Smooth muscle cell (in vitro differentiated cells): ENCODE results near the gene LRRC73. TPM values are rescaled to one million over a fixed set of nuclear protein-coding genes. Genes with fewer than 3 reads are reported as not detected.
A peak's percentile ranks its signal among the peaks of the same experiment; 100 is the strongest.
"Not testable (repeated sequence)": the region's sequence is repeated elsewhere in the genome, so short reads cannot be mapped to it uniquely, and the experiment has no call there.

Source experiments
- DNase-seq: peaks from one replicate; lab custom pipeline; 2025; ENCODE audit not compliant: unreplicated experiment; lab: John Stamatoyannopoulos, UW
- H2AFZ ChIP-seq: fragments of 200-600 bp; sonication (generic); 2 replicates; pipeline ENCODE4 v1.6.0; 2016; ENCODE audit warnings: antibody characterized with exemption, low read depth, mild to moderate bottlenecking
- H3F3A ChIP-seq: fragments of 200-600 bp; sonication (generic); 2 replicates; pipeline ENCODE4 v1.6.0; 2017; ENCODE audit warnings: antibody characterized with exemption, low read depth
- H3K27ac ChIP-seq: fragments of 200-600 bp; sonication (generic); 2 replicates; pipeline ENCODE4 v1.5.1; 2016; ENCODE audit warnings: low read depth, mild to moderate bottlenecking
- H3K27me3 ChIP-seq: fragments of 200-600 bp; sonication (generic); 2 replicates; pipeline ENCODE4 v1.6.1; 2016; ENCODE audit warnings: low read depth, mild to moderate bottlenecking
- H3K36me3 ChIP-seq: fragments of 200-600 bp; sonication (generic); 2 replicates; pipeline ENCODE4 v1.5.1; 2016; ENCODE audit warnings: low read depth
- H3K4me1 ChIP-seq: fragments of 200-600 bp; sonication (generic); 2 replicates; pipeline ENCODE4 v1.5.1; 2016; ENCODE audit warnings: low read depth
- H3K4me2 ChIP-seq: fragments of 200-600 bp; sonication (generic); 2 replicates; pipeline ENCODE4 v1.6.0; 2016; ENCODE audit warnings: mild to moderate bottlenecking
- H3K4me3 ChIP-seq: fragments of 200-600 bp; sonication (generic); 2 replicates; pipeline ENCODE4 v1.5.1; 2016; ENCODE audit warnings: mild to moderate bottlenecking
- H3K79me2 ChIP-seq: fragments of 200-600 bp; sonication (generic); 2 replicates; pipeline ENCODE4 v1.6.0; 2016; ENCODE audit warnings: low read depth, mild to moderate bottlenecking
- H3K9ac ChIP-seq: fragments of 200-600 bp; sonication (generic); 2 replicates; pipeline ENCODE4 v1.6.0; 2016; ENCODE audit warnings: low read depth
- H3K9me3 ChIP-seq: fragments of 200-600 bp; sonication (generic); replicated peaks from 2 replicates; pipeline ENCODE4 v1.5.1; 2016; ENCODE audit warnings: low read depth
- H4K20me1 ChIP-seq: fragments of 200-600 bp; sonication (generic); 2 replicates; pipeline ENCODE4 v1.6.0; 2016; ENCODE audit warnings: low read depth
- WGBS: methylation state at CpG from one replicate; pipeline ENCODE4 v1.1.7; 2016; ENCODE audit warnings: low lambda C conversion rate; 5-methylcytosine and 5-hydroxymethylcytosine counted together
- polyA plus RNA-seq: library from polyadenylated mRNA; unstranded; fragments of >200 nt; fragmentation: Nextera tagmentation; extraction: Ambion mirVana; gene quantifications from 2 replicates; pipeline ENCODE4 v1.2.1, GENCODE V29; 2016
- small RNA-seq: library from RNA; depleted of rRNA; stranded (forward); fragments of <200 nt; gene quantifications from one replicate; pipeline ENCODE3, GENCODE V24; 2014
- total RNA-seq: library from RNA; depleted of rRNA; stranded (reverse); fragments of >200 nt; gene quantifications from 2 replicates; pipeline ENCODE4 v1.2.3, GENCODE V29; 2014
- TF ChIP-seq, protein P1 (sequence below): fragments of 200-600 bp; sonication (generic); IDR thresholded peaks from 2 replicates; pipeline ENCODE4 v1.5.1; 2017; ENCODE audit warnings: borderline replicate concordance, mild to moderate bottlenecking, antibody characterized with exemption; ENCODE audit not compliant: insufficient read depth, poor library complexity, severe bottlenecking

The LRRC73 gene
- total and polyA plus RNA-seq, 2 experiments from 2014 or later = 2.1 to 2.2 TPM

DNA sequence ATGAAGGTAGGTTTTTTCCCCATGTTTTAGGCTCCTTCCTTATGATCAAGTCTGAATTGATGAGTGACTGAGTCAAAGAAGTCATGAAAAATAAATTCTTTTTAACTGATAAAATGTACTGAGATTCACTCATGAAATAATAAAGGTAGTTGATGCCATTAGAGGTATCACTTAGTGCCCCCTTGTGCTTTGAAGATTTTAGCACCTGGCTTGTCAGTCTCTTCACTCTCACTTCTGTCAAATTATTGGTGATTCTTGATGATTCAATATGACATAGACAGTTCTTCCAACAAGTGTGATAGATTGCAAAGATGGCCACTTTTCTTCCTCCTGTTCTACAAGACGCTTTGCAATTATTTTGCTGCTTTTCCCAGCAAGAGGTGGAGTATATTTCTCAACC is 50.6 kb downstream of the LRRC73 start:
- H3K9me3 ChIP-seq = no peaks in the 10 kb centered on the region
- TF ChIP-seq, protein P1, sequence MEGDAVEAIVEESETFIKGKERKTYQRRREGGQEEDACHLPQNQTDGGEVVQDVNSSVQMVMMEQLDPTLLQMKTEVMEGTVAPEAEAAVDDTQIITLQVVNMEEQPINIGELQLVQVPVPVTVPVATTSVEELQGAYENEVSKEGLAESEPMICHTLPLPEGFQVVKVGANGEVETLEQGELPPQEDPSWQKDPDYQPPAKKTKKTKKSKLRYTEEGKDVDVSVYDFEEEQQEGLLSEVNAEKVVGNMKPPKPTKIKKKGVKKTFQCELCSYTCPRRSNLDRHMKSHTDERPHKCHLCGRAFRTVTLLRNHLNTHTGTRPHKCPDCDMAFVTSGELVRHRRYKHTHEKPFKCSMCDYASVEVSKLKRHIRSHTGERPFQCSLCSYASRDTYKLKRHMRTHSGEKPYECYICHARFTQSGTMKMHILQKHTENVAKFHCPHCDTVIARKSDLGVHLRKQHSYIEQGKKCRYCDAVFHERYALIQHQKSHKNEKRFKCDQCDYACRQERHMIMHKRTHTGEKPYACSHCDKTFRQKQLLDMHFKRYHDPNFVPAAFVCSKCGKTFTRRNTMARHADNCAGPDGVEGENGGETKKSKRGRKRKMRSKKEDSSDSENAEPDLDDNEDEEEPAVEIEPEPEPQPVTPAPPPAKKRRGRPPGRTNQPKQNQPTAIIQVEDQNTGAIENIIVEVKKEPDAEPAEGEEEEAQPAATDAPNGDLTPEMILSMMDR = no peak
- no peak overlapping the region for H3K27ac ChIP-seq
- no peaks in the 10 kb centered on the region for H3K36me3 ChIP-seq
- H2AFZ ChIP-seq = no peak overlapping the region
- H3K79me2 ChIP-seq = no peaks in the 10 kb centered on the region
- no peak overlapping the region for H3K4me3 ChIP-seq
- peaks cover 9% of the 10 kb centered on the region for H3K27me3 ChIP-seq
- H3K4me2 ChIP-seq = no peak overlapping the region
- 84% methylated on average over 1 of the region's 1 CpG for WGBS
- no peaks in the 10 kb centered on the region for H3F3A ChIP-seq
- no peak for DNase-seq
- H4K20me1 ChIP-seq = no peaks in the 10 kb centered on the region
- H3K4me1 ChIP-seq = peaks cover 4% of the 10 kb centered on the region
- no peak overlapping the region for H3K9ac ChIP-seq

DNA sequence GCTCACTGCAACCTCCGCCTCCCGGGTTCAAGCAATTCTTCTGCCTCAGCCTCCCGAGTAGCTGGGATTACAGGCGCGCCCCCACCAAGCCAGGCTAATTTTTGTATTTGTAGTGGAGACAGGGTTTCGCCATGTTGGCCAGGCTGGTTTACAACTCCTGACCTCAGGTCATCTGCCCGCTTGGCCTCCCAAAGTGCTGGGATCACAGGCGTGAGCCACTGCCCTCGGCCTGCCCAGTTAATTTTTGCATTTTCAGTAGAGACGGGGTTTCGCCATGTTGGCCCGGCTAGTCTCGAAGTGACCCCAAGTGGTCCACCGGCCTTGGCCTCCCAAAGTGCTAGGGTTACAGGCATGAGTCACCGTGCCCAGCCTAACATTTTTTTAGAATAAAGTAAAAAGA is 52.0 kb downstream of the LRRC73 start:
- not testable (repeated sequence) for H2AFZ ChIP-seq, H4K20me1 ChIP-seq, DNase-seq, H3K9ac ChIP-seq, H3K36me3 ChIP-seq, H3K27ac ChIP-seq, H3K79me2 ChIP-seq, H3K4me2 ChIP-seq, H3K27me3 ChIP-seq, H3K4me3 ChIP-seq, H3K4me1 ChIP-seq, H3K9me3 ChIP-seq, H3F3A ChIP-seq
- WGBS = 96% methylated on average over 15 of the region's 15 CpGs

DNA sequence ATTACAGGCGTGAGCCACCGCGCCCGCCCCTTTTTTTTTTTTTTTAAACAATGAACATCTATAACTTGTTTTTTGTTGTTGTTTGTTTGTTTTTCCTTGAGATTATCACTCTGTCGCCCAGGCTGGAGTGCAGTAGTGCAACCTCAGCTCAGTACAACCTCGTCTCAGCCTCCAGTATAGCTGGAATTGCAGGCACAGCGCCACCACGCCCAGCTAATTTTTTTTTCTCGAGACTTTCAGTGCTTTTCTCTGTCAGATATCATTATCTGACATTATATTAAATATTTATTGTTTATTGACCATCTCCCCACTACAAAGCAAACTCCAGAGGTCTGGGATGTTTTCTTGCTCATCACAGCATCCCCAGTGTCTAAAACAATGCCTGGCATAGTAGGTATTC is 52.5 kb downstream of the LRRC73 start:
- H3K9me3 ChIP-seq = no peaks in the 10 kb centered on the region
- no peak overlapping the region for H3K4me3 ChIP-seq
- peaks cover 4% of the 10 kb centered on the region for H3K4me1 ChIP-seq
- peaks cover 3% of the 10 kb centered on the region for H3F3A ChIP-seq
- peak overlapping the region; percentile 47 for H3K4me2 ChIP-seq
- no peak overlapping the region for H2AFZ ChIP-seq
- no peaks in the 10 kb centered on the region for H3K36me3 ChIP-seq
- no peak overlapping the region for H3K9ac ChIP-seq
- WGBS = 55% methylated on average over 9 of the region's 9 CpGs
- no peaks in the 10 kb centered on the region for H3K79me2 ChIP-seq
- TF ChIP-seq, protein P1 = no peak
- no peak overlapping the region for H3K27ac ChIP-seq
- peaks cover 9% of the 10 kb centered on the region for H3K27me3 ChIP-seq
- DNase-seq = no peak
- H4K20me1 ChIP-seq = no peaks in the 10 kb centered on the region

Small RNA genes lying within 50 kb of the gene (small RNA-seq; reads per million reads assigned to genes)
- gene RF00426 = not detected
- not detected for gene RNU6-1113P

Other genes with a start within 250 kb of the LRRC73 start
- not detected in 2 replicates for gene SLC22A7, start 212.1 kb downstream of the LRRC73 start, total RNA-seq
- not detected in 2 replicates for gene SLC22A7, start 212.1 kb downstream of the LRRC73 start, polyA plus RNA-seq
- not detected in 2 replicates for gene CRIP3, start 201.5 kb downstream of the LRRC73 start, total RNA-seq
- gene CRIP3, start 201.5 kb downstream of the LRRC73 start, polyA plus RNA-seq = 0.44 TPM in 1 of 2 replicates, not detected in the other
- gene ZNF318, start 140.7 kb downstream of the LRRC73 start, total RNA-seq = 13.8 and 14.7 TPM in 2 replicates
- gene ZNF318, start 140.7 kb downstream of the LRRC73 start, polyA plus RNA-seq = 5.8 and 6.7 TPM in 2 replicates
- gene ABCC10, start 82.8 kb downstream of the LRRC73 start, total RNA-seq = 11.2 and 12.5 TPM in 2 replicates
- gene ABCC10, start 82.8 kb downstream of the LRRC73 start, polyA plus RNA-seq = 17.8 and 35.0 TPM in 2 replicates
- 0.27 and 2.0 TPM in 2 replicates for gene DLK2, start 54.8 kb downstream of the LRRC73 start, total RNA-seq
- gene DLK2, start 54.8 kb downstream of the LRRC73 start, polyA plus RNA-seq = 3.7 and 3.8 TPM in 2 replicates
- 9.3 and 25.5 TPM in 2 replicates for gene TJAP1, start 32.8 kb downstream of the LRRC73 start, total RNA-seq
- 13.5 and 15.3 TPM in 2 replicates for gene TJAP1, start 32.8 kb downstream of the LRRC73 start, polyA plus RNA-seq
- 145 and 199 TPM in 2 replicates for gene YIPF3, start 6.6 kb upstream of the LRRC73 start, total RNA-seq
- 181 and 182 TPM in 2 replicates for gene YIPF3, start 6.6 kb upstream of the LRRC73 start, polyA plus RNA-seq
- 27.0 and 33.4 TPM in 2 replicates for gene POLR1C, start 6.7 kb upstream of the LRRC73 start, total RNA-seq
- gene POLR1C, start 6.7 kb upstream of the LRRC73 start, polyA plus RNA-seq = 21.0 and 39.8 TPM in 2 replicates
- 20.0 and 31.9 TPM in 2 replicates for gene XPO5, start 65.7 kb upstream of the LRRC73 start, total RNA-seq
- gene XPO5, start 65.7 kb upstream of the LRRC73 start, polyA plus RNA-seq = 10.9 and 11.7 TPM in 2 replicates
- gene POLH, start 65.8 kb upstream of the LRRC73 start, total RNA-seq = 13.3 and 16.8 TPM in 2 replicates
- 8.4 and 18.2 TPM in 2 replicates for gene POLH, start 65.8 kb upstream of the LRRC73 start, polyA plus RNA-seq
- gene GTPBP2, start 118.9 kb upstream of the LRRC73 start, total RNA-seq = 53.7 and 56.0 TPM in 2 replicates
- 18.3 and 23.4 TPM in 2 replicates for gene GTPBP2, start 118.9 kb upstream of the LRRC73 start, polyA plus RNA-seq
- 50.3 and 53.1 TPM in 2 replicates for gene MAD2L1BP, start 125.5 kb upstream of the LRRC73 start, total RNA-seq
- gene MAD2L1BP, start 125.5 kb upstream of the LRRC73 start, polyA plus RNA-seq = 40.3 and 42.0 TPM in 2 replicates
- 0.76 and 1.9 TPM in 2 replicates for gene RSPH9, start 134.7 kb upstream of the LRRC73 start, total RNA-seq
- gene RSPH9, start 134.7 kb upstream of the LRRC73 start, polyA plus RNA-seq = 2.5 and 3.4 TPM in 2 replicates
- 30.9 and 40.4 TPM in 2 replicates for gene MRPS18A, start 177.4 kb upstream of the LRRC73 start, total RNA-seq
- gene MRPS18A, start 177.4 kb upstream of the LRRC73 start, polyA plus RNA-seq = 59.9 and 73.7 TPM in 2 replicates